NT2/D1 (cell line): ENCODE data around the gene DYNC2LI1.

Source experiments
- SUZ12 ChIP-seq: IDR thresholded peaks from 2 replicates; pipeline ENCODE4 v1.6.1; 2011; ENCODE audit not compliant: insufficient read length, insufficient read depth; ENCODE audit errors: extremely low read depth
- YY1 ChIP-seq: IDR thresholded peaks from 2 replicates; pipeline ENCODE4 v1.6.1; 2011; ENCODE audit not compliant: insufficient read length, insufficient read depth
- ZNF274 ChIP-seq: IDR thresholded peaks from 2 replicates; pipeline ENCODE4 v1.6.1; 2011; ENCODE audit warnings: mild to moderate bottlenecking, low read depth, low read length

- no peak for TF ChIP-seq YY1
- no peak for TF ChIP-seq ZNF274
- TF ChIP-seq SUZ12, result no peak
Measured at GRCh38 chr2:43749583-43749982, 24.3 kb upstream of the DYNC2LI1 start.
